H1 (cell line): ENCODE results near the gene RGL1. TPM values are rescaled to one million over a fixed set of nuclear protein-coding genes. Genes with fewer than 3 reads are reported as not detected.

Experiments used
- CTCF ChIA-PET: fragments of 300-600 bp; sonication (Branson Sonifier 250); formaldehyde crosslinking; loops from one replicate; lab custom pipeline; 2021; ENCODE audit not compliant: partially characterized antibody; lab: Charles Lee
- POLR2A ChIA-PET: fragments of 300-600 bp; sonication (Branson Sonifier 250); formaldehyde crosslinking; loops from one replicate; lab custom pipeline; 2021; ENCODE audit warnings: inconsistent platforms; ENCODE audit not compliant: partially characterized antibody; lab: Charles Lee
- DNase-seq, 2 experiments: peaks; one replicate each; pipeline versions ENCODE4 v3.0.0 to v3.0.0-alpha.2; 2010 to 2022; ENCODE audit warnings: low spot score in 2 of 2, low read depth in 1 of 2, mixed read lengths in 1 of 2
- FAIRE-seq: peaks from 2 replicates; lab custom pipeline; 2011; peaks lifted over from hg19 to GRCh38; lab: Jason Lieb, UNC
- H2AFZ ChIP-seq: 2 replicates; pipeline ENCODE4 v1.8.1; 2012; ENCODE audit warnings: low read length, inconsistent platforms
- H2AK5ac ChIP-seq: 2 replicates; pipeline ENCODE4 v1.6.1; 2013; ENCODE audit warnings: low read depth, low read length
- H2BK120ac ChIP-seq: replicated peaks from 2 replicates; pipeline ENCODE3; 2013; ENCODE audit warnings: low read depth, low read length, inconsistent platforms
- H2BK12ac ChIP-seq: 2 replicates; pipeline ENCODE4 v1.6.1; 2013; ENCODE audit warnings: low read depth, low read length
- H2BK15ac ChIP-seq: 2 replicates; pipeline ENCODE4 v1.6.1; 2013; ENCODE audit warnings: low read length
- H2BK20ac ChIP-seq: 2 replicates; pipeline ENCODE4 v1.6.1; 2013; ENCODE audit warnings: low read length
- H2BK5ac ChIP-seq: 2 replicates; pipeline ENCODE4 v1.6.1; 2013; ENCODE audit warnings: low read depth, low read length
- H3K14ac ChIP-seq: 2 replicates; pipeline ENCODE4 v1.6.1; 2013; ENCODE audit warnings: inconsistent platforms; ENCODE audit not compliant: insufficient read length
- H3K18ac ChIP-seq: 2 replicates; pipeline ENCODE4 v1.6.1; 2013; ENCODE audit warnings: low read length; ENCODE audit errors: extremely low read depth
- H3K23ac ChIP-seq: 2 replicates; pipeline ENCODE4 v1.6.1; 2013; ENCODE audit warnings: inconsistent platforms; ENCODE audit not compliant: insufficient read length
- H3K23me2 ChIP-seq: 2 replicates; pipeline ENCODE4 v1.6.1; 2013; ENCODE audit warnings: low read depth, low read length
- H3K27ac ChIP-seq: 2 replicates; pipeline ENCODE4 v1.6.1; 2011; ENCODE audit warnings: low read depth, low read length, inconsistent platforms
- H3K27me3 ChIP-seq, 4 experiments: replicated peaks in 1 of 4; 1 replicate in 1 of 4; 2 replicates in 3 of 4; pipeline versions ENCODE4 v1.6.1 to v1.8.1; 2011 to 2013; ENCODE audit warnings: low read length in 3 of 4, mild to moderate bottlenecking in 3 of 4, inconsistent platforms in 2 of 4, mixed read lengths in 2 of 4, moderate library complexity in 1 of 4; ENCODE audit not compliant: control insufficient read depth in 3 of 4, insufficient read depth in 3 of 4; ENCODE audit errors: extremely low read depth in 1 of 4
- H3K36me3 ChIP-seq, 4 experiments: 2 replicates each; pipeline versions ENCODE4 v1.6.1 to v1.8.1; 2011 to 2013; ENCODE audit warnings: mild to moderate bottlenecking in 4 of 4, low read length in 3 of 4, moderate library complexity in 2 of 4, control low read depth in 1 of 4, inconsistent platforms in 1 of 4; ENCODE audit not compliant: insufficient read depth in 4 of 4, control insufficient read depth in 2 of 4
- H3K4ac ChIP-seq: replicated peaks from 2 replicates; pipeline ENCODE3; 2013; ENCODE audit warnings: low read length, low read depth, mixed read lengths, inconsistent platforms; ENCODE audit not compliant: insufficient read length
- H3K4me1 ChIP-seq, 4 experiments: replicated peaks in 1 of 4; 1 replicate in 1 of 4; 2 replicates in 3 of 4; pipeline versions ENCODE4 v1.6.1 to v1.8.1; 2011 to 2013; ENCODE audit warnings: low read length in 3 of 4, inconsistent platforms in 2 of 4, mixed read lengths in 1 of 4; ENCODE audit not compliant: insufficient read depth in 4 of 4, control insufficient read depth in 3 of 4
- H3K4me2 ChIP-seq, 2 experiments: 2 replicates each; pipeline versions ENCODE4 v1.6.1 to v1.8.1; 2011 to 2013; ENCODE audit warnings: low read depth in 2 of 2, low read length in 2 of 2, control low read depth in 1 of 2, inconsistent platforms in 1 of 2, mild to moderate bottlenecking in 1 of 2; ENCODE audit not compliant: insufficient read depth in 1 of 2
- H3K4me3 ChIP-seq, 4 experiments: fragments of 200-600, 300-600 bp in 1 of 4; sonication (generic), shearing (Covaris generic), sonication (Bioruptor Twin) in 1 of 4; 2 replicates each; pipeline versions ENCODE4 v1.5.1 to v1.8.1; 2011 to 2016; ENCODE audit warnings: low read length in 4 of 4, low read depth in 3 of 4, control low read depth in 2 of 4, inconsistent platforms in 2 of 4, mild to moderate bottlenecking in 2 of 4, mixed read lengths in 1 of 4, moderate library complexity in 1 of 4; ENCODE audit not compliant: insufficient read depth in 2 of 4; ENCODE audit errors: extremely low read depth in 1 of 4
- H3K56ac ChIP-seq: replicated peaks from 2 replicates; pipeline ENCODE3; 2013; ENCODE audit warnings: low read depth, mild to moderate bottlenecking, mixed read lengths, low read length, inconsistent platforms; ENCODE audit not compliant: insufficient read length
- H3K79me1 ChIP-seq: 2 replicates; pipeline ENCODE4 v1.6.1; 2013; ENCODE audit warnings: low read depth, low read length, control low read depth
- H3K79me2 ChIP-seq, 2 experiments: 2 replicates each; pipeline versions ENCODE4 v1.6.1 to v1.8.1; 2012 to 2013; ENCODE audit warnings: low read length in 2 of 2, mild to moderate bottlenecking in 2 of 2, inconsistent platforms in 1 of 2; ENCODE audit not compliant: insufficient read depth in 2 of 2, control insufficient read depth in 1 of 2
- H3K9ac ChIP-seq, 4 experiments: replicated peaks in 1 of 4; 1 replicate in 1 of 4; 2 replicates in 3 of 4; pipeline versions ENCODE4 v1.6.1 to v1.8.1; 2011 to 2013; ENCODE audit warnings: low read depth in 3 of 4, low read length in 3 of 4, control low read depth in 2 of 4, mild to moderate bottlenecking in 2 of 4, moderate library complexity in 2 of 4, inconsistent platforms in 1 of 4; ENCODE audit errors: extremely low read depth in 1 of 4
- H3K9me3 ChIP-seq, 2 experiments: 2 replicates each; pipeline versions ENCODE4 v1.6.1 to v1.8.1; 2012 to 2013; ENCODE audit warnings: mild to moderate bottlenecking in 2 of 2, moderate library complexity in 2 of 2, control low read depth in 1 of 2, inconsistent platforms in 1 of 2, low read depth in 1 of 2, low read length in 1 of 2, mixed read lengths in 1 of 2; ENCODE audit not compliant: insufficient read depth in 2 of 2
- H4K20me1 ChIP-seq, 2 experiments: replicated peaks in 1 of 2; 2 replicates each; pipeline versions ENCODE3 to v1.8.1; 2011 to 2013; ENCODE audit warnings: inconsistent platforms in 2 of 2, low read length in 2 of 2, mild to moderate bottlenecking in 1 of 2; ENCODE audit not compliant: insufficient read depth in 2 of 2, control insufficient read depth in 1 of 2
- H4K5ac ChIP-seq: 2 replicates; pipeline ENCODE4 v1.6.1; 2013; ENCODE audit warnings: low read length, low read depth, mixed read lengths, inconsistent platforms; ENCODE audit not compliant: insufficient read length
- H4K8ac ChIP-seq: 2 replicates; pipeline ENCODE4 v1.8.0; 2013; ENCODE audit warnings: mild to moderate bottlenecking, moderate library complexity, low read length, inconsistent platforms; ENCODE audit not compliant: insufficient read depth; ENCODE audit errors: extremely low read depth
- H4K91ac ChIP-seq: replicated peaks from 2 replicates; pipeline ENCODE3; 2013; ENCODE audit warnings: low read length, mixed read lengths, inconsistent platforms; ENCODE audit not compliant: insufficient read length
- WGBS, 2 experiments: shearing (Covaris generic) in 1 of 2; methylation state at CpG; one replicate each; pipeline versions ENCODE4 v1.1.6 to v1.1.7; 2013 to 2015; ENCODE audit warnings: low lambda C conversion rate in 2 of 2, mixed read lengths in 2 of 2, inconsistent platforms in 1 of 2, low coverage in 1 of 2, missing lambda C conversion rate in 1 of 2; ENCODE audit not compliant: insufficient replicate concordance in 2 of 2, insufficient coverage in 1 of 2, insufficient read length in 1 of 2; ENCODE audit errors: extremely low coverage in 1 of 2, missing lambda C conversion rate in 1 of 2; 5-methylcytosine and 5-hydroxymethylcytosine counted together
- polyA plus RNA-seq, 7 experiments: library from polyadenylated mRNA; depleted of rRNA in 3 of 7; stranded (reverse) in 5 of 7; unstranded in 2 of 7; fragments of >200 nt in 5 of 7; fragments of 200-250 nt in 2 of 7; gene quantifications; 1 replicate in 5 of 7; 2 replicates in 1 of 7; 4 replicates in 1 of 7; pipeline versions ENCODE4 v1.2.1 to v1.2.3, GENCODE V29; 2011 to 2013; ENCODE audit warnings: missing spikeins in 2 of 7, mixed read lengths in 2 of 7
- total RNA-seq: library from RNA; stranded (reverse); fragmentation: NEBNext Ultra II Directional; extraction: Animal tissue kit (Norgen Biotek cat#: 25700); gene quantifications from 2 replicates; pipeline ENCODE4 v1.2.1, GENCODE V29; 2021

The RGL1 gene
- total and polyA plus RNA-seq, 2 of the 8 experiments (the other 6 are each of a cell fraction or from before 2014, with no cell fraction given) = 0.98 to 2.4 TPM

DNA sequence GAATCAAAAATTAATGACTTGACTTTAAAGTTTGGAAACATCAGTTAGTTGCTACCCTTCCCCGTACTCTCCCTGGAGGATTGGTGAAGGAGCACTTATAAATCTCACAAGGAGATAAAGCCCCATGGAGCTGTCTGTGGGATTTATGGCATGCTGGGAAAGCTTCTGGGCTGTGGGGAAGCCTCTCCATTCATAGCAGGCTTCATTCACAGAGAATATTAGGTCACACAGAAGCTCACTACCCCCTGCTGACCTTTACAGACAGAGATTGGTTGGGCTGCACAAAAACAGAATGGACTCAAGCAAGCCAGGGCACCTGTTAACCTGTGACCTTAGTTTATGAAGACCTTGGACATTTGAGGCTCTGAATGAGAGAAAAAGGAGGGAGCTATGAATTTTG, 32.1 kb downstream of the RGL1 start:
- H2AFZ ChIP-seq = no peak overlapping the region
- H2BK20ac ChIP-seq = no peak overlapping the region
- no peak overlapping the region for H3K4ac ChIP-seq
- H3K27ac ChIP-seq = no peak overlapping the region
- H2AK5ac ChIP-seq = no peak overlapping the region
- H3K36me3 ChIP-seq = no peaks in the 10 kb centered on the region
- H3K4me2 ChIP-seq = no peak overlapping the region
- no peak overlapping the region for H3K9ac ChIP-seq
- H3K79me2 ChIP-seq = no peaks in the 10 kb centered on the region
- H3K4me3 ChIP-seq = no peak overlapping the region
- H3K79me1 ChIP-seq = no peaks in the 10 kb centered on the region
- H4K91ac ChIP-seq = no peak overlapping the region
- no peak overlapping the region for H3K23ac ChIP-seq
- no peak overlapping the region for H2BK120ac ChIP-seq
- POLR2A ChIA-PET = no interaction called here
- no peak overlapping the region for H3K56ac ChIP-seq
- 94% methylated on average over 1 of the region's 1 CpG; no CpG with 5 or more reads in 1 of the 2 experiments for WGBS, 2 experiments
- H2BK12ac ChIP-seq = no peak overlapping the region
- no peak for DNase-seq
- H3K27me3 ChIP-seq = peaks cover 0 to 1% (median 0%) of the 10 kb centered on the region in 4 experiments; a peak in 1 of 7 replicates
- H3K14ac ChIP-seq = no peak overlapping the region
- H4K8ac ChIP-seq = no peak overlapping the region
- no peaks in the 10 kb centered on the region for H3K9me3 ChIP-seq
- no peaks in the 10 kb centered on the region for H3K4me1 ChIP-seq
- H3K18ac ChIP-seq = no peak overlapping the region
- no peak overlapping the region for H2BK15ac ChIP-seq
- FAIRE-seq = no peak
- no peak overlapping the region for H4K5ac ChIP-seq
- no peaks in the 10 kb centered on the region for H4K20me1 ChIP-seq
- no peak overlapping the region for H2BK5ac ChIP-seq
- H3K23me2 ChIP-seq = no peaks in the 10 kb centered on the region; the same call in 1 of the 2 replicates
- CTCF ChIA-PET = interaction anchor here (1.1 to 1.6 kb wide), 3 partner anchors 9 to 32 kb away, joined by 3 to 4 read pairs (median 3); no protein-coding TSS in a partner anchor
